ENCODE results near the gene MBL2.

- TF ChIP-seq, protein P1, sequence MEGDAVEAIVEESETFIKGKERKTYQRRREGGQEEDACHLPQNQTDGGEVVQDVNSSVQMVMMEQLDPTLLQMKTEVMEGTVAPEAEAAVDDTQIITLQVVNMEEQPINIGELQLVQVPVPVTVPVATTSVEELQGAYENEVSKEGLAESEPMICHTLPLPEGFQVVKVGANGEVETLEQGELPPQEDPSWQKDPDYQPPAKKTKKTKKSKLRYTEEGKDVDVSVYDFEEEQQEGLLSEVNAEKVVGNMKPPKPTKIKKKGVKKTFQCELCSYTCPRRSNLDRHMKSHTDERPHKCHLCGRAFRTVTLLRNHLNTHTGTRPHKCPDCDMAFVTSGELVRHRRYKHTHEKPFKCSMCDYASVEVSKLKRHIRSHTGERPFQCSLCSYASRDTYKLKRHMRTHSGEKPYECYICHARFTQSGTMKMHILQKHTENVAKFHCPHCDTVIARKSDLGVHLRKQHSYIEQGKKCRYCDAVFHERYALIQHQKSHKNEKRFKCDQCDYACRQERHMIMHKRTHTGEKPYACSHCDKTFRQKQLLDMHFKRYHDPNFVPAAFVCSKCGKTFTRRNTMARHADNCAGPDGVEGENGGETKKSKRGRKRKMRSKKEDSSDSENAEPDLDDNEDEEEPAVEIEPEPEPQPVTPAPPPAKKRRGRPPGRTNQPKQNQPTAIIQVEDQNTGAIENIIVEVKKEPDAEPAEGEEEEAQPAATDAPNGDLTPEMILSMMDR (IDR thresholded peaks at IDR 0.05) = no peak
- TF ChIP-seq POLR2A (IDR thresholded peaks at IDR 0.05) (no peak), POLR2AphosphoS5 (IDR thresholded peaks at IDR 0.05) (no peak)
These were observed 10.0 kb upstream of the MBL2 start for GRCh38 chr10:52782554-52782953.
